Measurements from ENCODE around the gene MRPL14.
"Not testable (repeated sequence)": the region's sequence is repeated elsewhere in the genome, so short reads cannot be mapped to it uniquely, and the experiment has no call there.

The MRPL14 gene

DNA sequence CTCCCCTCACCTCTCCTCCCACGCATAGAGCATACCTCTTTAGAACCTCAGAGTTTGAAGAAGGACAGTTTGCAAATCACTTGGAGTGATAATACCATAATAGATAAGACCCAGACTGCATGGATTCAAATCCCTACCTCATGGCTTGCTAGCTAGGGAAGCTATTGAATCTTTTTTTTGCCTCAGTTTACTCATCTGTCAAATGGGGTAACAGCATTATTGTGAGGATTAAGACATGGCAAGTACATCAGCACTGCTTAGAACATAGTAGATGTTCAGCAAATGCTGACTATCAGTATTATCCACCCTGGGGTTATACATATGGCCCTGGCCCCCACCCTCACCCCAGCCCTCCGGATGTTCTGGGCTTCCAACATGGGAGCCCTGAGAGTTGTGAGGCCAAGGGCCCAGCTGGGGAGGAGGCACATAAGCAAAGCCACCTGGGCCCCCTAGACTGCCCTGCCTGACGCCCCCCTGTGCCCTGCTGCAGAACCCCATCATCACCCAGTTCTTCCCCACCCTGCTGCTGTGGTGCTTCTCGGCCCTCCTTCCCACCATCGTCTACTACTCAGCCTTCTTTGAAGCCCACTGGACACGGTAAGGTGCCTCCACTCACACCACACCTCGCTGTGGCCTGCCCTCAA, 22.2 kb upstream of the MRPL14 start:
- DNase-seq (ENCODE audit: low spot score), result no peak

GRCh38 chr6:44148306-44148705, 21.1 kb upstream of the MRPL14 start:
- no peak for DNase-seq (ENCODE audit: low spot score)

DNA sequence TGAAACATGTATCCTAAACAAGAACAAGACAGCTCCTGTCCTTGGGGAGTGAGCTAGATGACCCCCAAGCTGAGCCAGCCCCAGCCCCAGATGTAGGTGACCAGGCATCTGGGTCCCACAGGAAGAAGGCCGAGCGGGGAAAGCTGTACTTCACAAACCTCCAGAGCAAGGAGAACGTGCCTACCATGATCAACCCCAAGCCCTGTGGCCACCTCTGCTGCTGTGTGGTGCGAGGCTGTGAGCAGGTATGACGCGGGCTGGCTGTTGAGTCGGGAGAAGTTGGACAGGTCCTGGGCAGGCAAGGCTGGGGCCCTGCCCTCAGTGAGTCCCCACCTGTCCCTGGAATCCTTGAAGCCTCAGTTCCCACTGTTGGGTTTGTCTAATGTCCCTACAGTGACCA, 20.0 kb upstream of the MRPL14 start:
- no peak for DNase-seq (ENCODE audit: low spot score)

DNA sequence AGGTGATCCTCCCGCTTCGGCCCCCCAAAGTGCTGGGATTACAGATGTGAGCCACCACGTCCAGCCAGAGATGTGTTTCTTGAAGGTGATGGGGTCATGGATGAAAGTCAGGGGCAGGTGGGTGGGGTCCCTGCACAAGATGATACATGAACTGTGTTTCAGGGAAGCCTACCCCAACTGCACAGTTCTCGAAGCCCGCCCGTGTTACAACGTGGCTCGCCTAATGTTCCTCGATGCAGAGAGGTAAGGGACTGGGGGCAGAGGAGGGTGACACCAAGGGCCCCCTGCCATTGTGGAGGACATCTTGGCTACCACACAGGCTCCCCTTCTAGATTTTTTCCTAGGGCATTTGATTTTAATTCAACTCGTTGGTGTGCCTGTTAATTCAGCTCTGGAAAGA, 19.4 kb upstream of the MRPL14 start:
- no peak for DNase-seq (ENCODE audit: low spot score)

GRCh38 chr6:44145839-44146238, 18.6 kb upstream of the MRPL14 start:
- DNase-seq (ENCODE audit: low spot score), result no peak

GRCh38 chr6:44144536-44144935, 17.3 kb upstream of the MRPL14 start:
- DNase-seq (ENCODE audit: low spot score), result not testable (repeated sequence)

- no peak for DNase-seq (ENCODE audit: low spot score)
Observed at GRCh38 chr6:44143731-44144130, 16.5 kb upstream of the MRPL14 start.

- no peak for DNase-seq (ENCODE audit: low spot score)
Observed at GRCh38 chr6:44142835-44143234, 15.6 kb upstream of the MRPL14 start.

DNA sequence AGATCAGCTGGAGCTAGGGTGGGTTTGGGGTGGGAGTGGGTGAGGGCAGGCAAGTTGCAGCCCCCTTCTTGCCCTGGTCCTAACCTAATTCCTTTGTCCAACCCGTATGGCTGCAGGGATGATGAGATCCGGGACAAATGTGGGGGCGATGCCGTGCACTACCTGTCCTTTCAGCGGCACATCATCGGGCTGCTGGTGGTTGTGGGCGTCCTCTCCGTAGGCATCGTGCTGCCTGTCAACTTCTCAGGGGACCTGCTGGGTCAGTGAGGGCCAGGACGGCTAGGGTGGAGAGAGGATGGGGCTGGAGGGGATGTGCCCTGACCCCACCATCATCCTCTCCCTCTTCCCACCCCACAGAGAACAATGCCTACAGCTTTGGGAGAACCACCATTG, 12.1 kb upstream of the MRPL14 start:
- no peak for DNase-seq (ENCODE audit: low spot score)

- DNase-seq (ENCODE audit: low spot score), result no peak
Observed at GRCh38 chr6:44138717-44139350, 11.6 kb upstream of the MRPL14 start.

GRCh38 chr6:44135875-44136274, 8.6 kb upstream of the MRPL14 start:
- no peak for DNase-seq (ENCODE audit: low spot score)

DNA sequence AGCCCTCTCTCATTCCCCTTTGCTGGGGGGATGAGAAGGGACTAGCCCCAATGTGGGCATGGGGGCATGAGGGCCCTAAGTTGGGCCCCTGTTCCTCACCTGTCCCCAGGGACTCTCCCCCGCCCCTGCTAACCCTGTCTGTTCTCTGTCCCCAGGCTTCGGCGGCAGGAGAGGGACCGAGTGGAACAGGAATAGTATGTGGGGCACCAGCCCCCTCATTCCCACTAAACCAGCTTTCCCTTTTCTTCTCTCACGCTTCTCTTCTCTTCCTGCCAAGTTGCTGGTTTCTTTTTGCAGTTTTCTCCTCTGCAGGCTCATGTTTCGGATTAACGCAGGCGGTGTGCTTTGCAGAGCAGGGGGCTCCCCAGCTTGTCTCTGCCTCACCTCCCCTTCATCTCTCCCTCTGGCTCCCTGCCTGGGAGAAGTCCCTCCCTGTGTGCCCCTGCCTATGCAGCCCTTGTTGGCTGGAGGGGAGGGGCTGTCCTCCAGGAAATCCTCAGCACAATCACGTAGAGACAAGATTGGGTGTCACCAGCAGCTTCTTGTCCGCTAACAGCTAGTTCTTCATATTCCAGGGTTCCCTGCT, 8.0 kb upstream of the MRPL14 start:
- DNase-seq (ENCODE audit: low spot score), result no peak

DNA sequence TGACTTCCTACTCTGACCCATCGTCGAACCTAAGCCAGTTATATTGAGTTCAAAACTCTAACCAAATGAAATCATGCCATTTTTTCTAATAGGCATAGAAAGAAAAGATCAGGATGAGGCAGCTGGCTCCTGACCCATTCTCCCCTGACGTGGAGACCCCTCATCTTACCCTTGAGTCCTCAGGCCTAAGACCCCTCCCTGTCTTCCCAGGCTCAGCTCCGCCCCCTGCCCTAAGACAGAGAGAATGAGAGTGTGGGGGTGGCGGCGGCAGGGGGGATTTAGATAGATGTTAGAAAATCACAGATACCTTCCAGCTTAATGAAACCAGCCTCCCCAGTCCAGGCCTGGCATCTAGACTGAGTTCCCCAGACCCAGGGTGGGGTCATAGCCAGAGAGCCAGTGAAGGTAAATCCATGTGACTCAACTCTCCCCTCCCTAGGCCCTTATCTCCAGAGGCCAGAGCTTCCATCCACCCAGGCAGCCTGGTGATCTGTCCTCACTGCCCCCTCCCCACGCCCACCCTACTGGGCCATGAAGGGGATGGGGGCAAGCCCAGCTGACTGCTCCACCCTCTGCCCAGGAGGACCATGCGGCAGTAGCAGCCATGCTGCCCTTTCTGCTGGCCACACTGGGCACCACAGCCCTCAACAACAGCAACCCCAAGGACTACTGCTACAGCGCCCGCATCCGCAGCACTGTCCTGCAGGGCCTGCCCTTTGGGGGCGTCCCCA, 6.9 kb upstream of the MRPL14 start:
- no peak for DNase-seq (ENCODE audit: low spot score)

DNA sequence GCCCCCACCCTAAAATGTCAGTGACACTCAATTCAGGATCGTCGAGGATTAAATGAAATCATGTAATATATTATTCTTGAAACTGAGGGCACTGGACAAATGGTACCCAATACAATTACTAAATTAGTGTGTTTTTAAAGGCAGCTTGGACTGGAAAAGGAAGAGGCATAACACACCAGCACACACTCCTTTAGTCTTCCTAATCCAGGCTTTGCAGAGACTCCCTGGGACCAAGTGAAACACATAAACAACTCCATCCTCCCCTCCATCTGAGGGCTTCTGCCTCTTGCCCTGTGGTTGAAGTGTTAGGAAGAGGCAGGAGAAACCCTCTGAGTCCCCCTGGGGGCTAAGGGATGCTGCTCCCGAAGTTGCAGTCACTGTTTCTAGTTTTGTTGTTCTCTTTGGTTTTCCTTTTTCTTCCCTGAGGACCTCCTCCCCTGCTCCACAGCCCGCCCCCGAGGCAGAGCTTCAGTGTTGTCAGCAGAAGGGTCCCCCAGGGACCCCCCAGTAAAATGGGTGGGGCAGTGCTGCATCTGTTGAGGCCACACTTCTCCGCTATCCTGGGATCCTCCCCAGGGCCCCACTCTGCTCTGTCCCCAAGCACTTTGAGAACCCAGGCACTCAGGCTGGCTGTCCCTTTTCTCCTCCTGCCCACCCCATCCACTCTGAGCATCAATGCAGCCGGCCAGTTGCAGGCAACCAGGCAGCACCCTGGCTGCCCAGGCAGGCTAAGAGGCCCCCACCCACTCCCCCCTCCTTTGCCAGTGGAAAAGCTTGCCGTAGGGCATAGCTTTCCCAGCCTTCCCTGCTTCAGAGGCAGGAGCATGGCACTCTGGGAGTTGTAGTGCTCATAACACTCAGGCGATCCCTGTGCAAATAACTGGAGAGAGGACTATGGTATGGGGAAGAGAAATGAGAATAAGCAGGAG, 6.0 kb upstream of the MRPL14 start:
- DNase-seq (ENCODE audit: low spot score), result peak; percentile 63

- no peak for DNase-seq (ENCODE audit: low spot score)
Observed at GRCh38 chr6:44132476-44132875, 5.2 kb upstream of the MRPL14 start.

DNA sequence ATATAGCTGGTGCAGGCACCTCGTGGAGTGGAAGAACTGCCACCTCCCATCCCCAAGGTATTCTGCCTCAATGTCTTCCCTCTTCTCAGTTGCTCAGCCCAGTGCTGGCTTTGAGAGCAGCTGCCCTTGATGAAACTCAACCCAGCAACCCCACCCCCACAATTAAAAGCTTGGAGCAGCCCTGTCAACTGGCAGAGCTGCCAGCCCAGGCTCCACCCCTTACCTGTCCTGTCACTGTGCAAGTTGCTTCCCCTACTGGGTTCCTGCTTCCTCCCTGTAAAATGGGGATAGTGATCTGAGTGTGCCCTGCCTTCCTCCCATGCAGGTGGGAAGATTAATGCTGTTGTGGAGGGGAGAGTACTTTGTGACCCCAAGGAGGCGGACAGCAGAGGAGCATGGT, 4.6 kb upstream of the MRPL14 start:
- no peak for DNase-seq (ENCODE audit: low spot score)

GRCh38 chr6:44129841-44130322, 2.6 kb upstream of the MRPL14 start:
- DNase-seq (ENCODE audit: low spot score), result no peak

DNA sequence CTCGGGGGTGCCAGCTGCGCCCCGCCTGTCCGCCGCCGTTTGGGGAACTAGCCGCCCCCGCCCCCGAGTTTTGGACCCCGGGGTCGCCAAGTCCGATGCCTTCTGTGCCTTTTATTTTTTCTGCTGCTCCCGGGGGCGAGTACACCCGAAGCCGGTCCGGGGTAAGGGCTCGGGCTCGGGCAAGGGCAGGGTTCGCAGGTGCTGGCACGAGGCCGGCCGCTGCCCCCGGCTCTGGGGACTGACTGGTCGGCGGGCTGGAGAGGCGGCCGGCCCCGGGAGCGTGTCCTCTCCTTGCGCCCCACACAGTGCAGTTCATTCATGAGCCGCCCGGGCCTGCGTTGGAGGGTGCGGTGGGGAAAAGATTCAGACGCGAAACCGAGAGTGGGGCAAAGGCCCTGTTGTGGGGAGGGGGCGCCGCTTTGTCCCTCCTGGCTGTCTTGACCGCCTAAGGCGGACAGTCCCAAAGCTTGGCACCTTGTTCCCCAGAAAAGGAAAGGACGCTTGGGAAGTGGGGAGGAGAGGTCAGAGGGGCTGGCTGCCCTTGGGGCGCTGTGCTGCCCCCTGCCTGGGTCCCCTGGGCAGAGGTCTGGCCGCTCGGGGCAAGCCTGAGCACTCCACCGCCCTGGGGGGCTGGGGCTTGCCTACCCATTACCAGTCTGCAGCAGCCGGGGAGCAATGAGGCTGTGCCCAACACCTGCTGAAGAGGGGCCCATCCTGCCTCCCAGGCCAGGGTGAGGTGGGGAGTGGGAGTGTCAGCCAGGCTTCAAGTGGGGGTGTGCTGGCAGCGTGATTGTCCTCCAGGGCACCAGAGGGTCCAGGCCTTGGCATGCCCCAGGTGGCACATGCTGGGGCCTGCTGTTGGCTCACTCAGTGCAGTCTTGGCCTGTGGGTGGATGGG, 1.0 kb upstream of the MRPL14 start:
- DNase-seq (ENCODE audit: low spot score), result peak; percentile 78

DNA sequence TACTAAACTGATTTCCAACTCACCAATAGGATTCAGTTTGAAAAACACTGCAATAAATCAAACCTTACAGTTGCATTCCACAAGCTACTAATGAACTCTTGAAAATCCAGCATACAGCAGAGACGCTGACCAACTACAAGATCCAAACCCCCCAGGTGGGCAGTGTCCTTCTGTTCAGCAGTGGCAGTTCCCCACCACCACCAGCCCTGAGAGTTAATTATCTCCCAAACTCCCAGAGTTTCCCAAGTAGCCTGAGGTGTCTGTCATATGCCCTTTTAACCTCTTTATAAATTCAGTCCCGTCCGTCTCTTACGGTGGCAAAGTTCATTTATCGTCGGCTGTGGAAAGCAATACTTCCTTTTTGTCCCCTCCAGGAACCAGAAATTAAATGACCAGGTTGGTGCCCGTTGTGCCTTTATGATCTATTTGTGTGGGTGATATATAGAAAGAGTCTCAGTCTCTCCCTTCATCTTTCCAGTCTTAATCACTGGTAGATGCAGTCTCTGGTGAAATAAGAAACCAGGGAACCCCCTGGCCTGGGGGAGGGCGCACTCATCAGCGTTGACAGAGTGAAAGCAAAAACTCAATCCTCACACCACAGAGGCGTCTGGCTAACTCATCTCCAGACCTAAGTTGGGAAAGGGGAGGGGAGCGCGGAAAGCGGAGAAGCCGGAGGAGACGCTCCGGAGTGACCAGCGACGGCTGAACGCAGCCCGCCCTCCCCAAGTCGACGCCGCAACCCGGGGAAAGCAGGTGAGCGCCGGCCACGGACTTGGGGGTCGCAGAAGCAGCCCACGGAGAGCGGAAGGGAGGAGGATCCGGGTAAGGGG, 717 bp downstream of the MRPL14 start:
- DNase-seq (ENCODE audit: low spot score), result peak; percentile 77

GRCh38 chr6:44123544-44123943, 3.7 kb downstream of the MRPL14 start:
- no peak for DNase-seq (ENCODE audit: low spot score)

Data from AG08396 (cell line).